HepG2 (cell line): ENCODE data around the gene MYORG. TPM values are rescaled to one million over a fixed set of nuclear protein-coding genes. Genes with fewer than 3 reads are reported as not detected.

Source experiments
- AHR ChIP-seq: IDR thresholded peaks from 2 replicates; pipeline ENCODE4 v1.6.1; 2018; ENCODE audit warnings: missing genetic modification reagents, missing compliant biosample characterization
- CBX2 ChIP-seq, 2 experiments: fragments of 200-600 bp in 1 of 2; sonication (generic); formaldehyde crosslinking in 1 of 2; IDR thresholded peaks; 2 replicates each; pipeline versions ENCODE4 v1.7.0 to v1.8.1; 2018 to 2022; ENCODE audit warnings: low read depth in 2 of 2, low read length in 1 of 2, mild to moderate bottlenecking in 1 of 2, missing genetic modification reagents in 1 of 2
- HIVEP1 ChIP-seq: sonication (generic); formaldehyde crosslinking; IDR thresholded peaks from 2 replicates; pipeline ENCODE4 v1.4.0; 2020; ENCODE audit warnings: mild to moderate bottlenecking, missing genetic modification reagents
- NFIB ChIP-seq: sonication (generic); formaldehyde crosslinking; IDR thresholded peaks from 2 replicates; pipeline ENCODE4 v1.9.0; 2021; ENCODE audit warnings: missing genetic modification reagents, mild to moderate bottlenecking, borderline replicate concordance
- PRPF4 ChIP-seq: fragments of 200-400 bp; formaldehyde crosslinking; IDR thresholded peaks from 2 replicates; pipeline ENCODE4 v1.6.1; 2016; ENCODE audit warnings: low read length, low read depth; ENCODE audit not compliant: poor library complexity, severe bottlenecking
- SMARCC2 ChIP-seq: fragments of 450-650 bp; IDR thresholded peaks from 2 replicates; pipeline ENCODE4 v1.6.1; 2017; ENCODE audit warnings: antibody characterized with exemption, mild to moderate bottlenecking
- ZBTB3 ChIP-seq: sonication (generic); formaldehyde crosslinking; IDR thresholded peaks from 2 replicates; pipeline ENCODE4 v1.4.0; 2020; ENCODE audit warnings: low read depth, mild to moderate bottlenecking, moderate library complexity, missing genetic modification reagents, borderline replicate concordance
- ZMYM3 ChIP-seq: sonication (generic); formaldehyde crosslinking; IDR thresholded peaks from 2 replicates; pipeline ENCODE4 v1.5.1; 2020; ENCODE audit warnings: mild to moderate bottlenecking, missing genetic modification reagents
- ZNF24 ChIP-seq: fragments of 450-650 bp; IDR thresholded peaks from 2 replicates; pipeline ENCODE4 v1.6.1; 2017; ENCODE audit warnings: antibody characterized with exemption, mild to moderate bottlenecking
- polyA plus RNA-seq, 8 experiments: library from polyadenylated mRNA; depleted of rRNA in 3 of 8; stranded (reverse) in 7 of 8; unstranded in 1 of 8; fragments of >200 nt; fragmentation: Illumina TruSeq in 4 of 8; extraction: Trizol in 4 of 8; gene quantifications; 2 replicates each; pipeline versions ENCODE4 v1.2.1 to v1.2.3, GENCODE V29; 2011 to 2016; ENCODE audit warnings: low read depth in 4 of 8, missing spikeins in 1 of 8, mixed read lengths in 1 of 8; ENCODE audit not compliant: insufficient read depth in 1 of 8
- total RNA-seq, 5 experiments: library from RNA; depleted of rRNA; stranded (reverse); fragments of >200 nt; fragmentation: Illumina TruSeq; extraction: Trizol; gene quantifications; 2 replicates each; pipeline ENCODE4 v1.2.3, GENCODE V29; 2016; ENCODE audit warnings: low read depth in 1 of 5
- TF ChIP-seq, protein P1 (sequence below): sonication (generic); formaldehyde crosslinking; IDR thresholded peaks from 2 replicates; pipeline ENCODE4 v1.8.0; 2022; ENCODE audit warnings: mild to moderate bottlenecking, missing genetic modification reagents
- TF ChIP-seq, protein P2 (sequence below): sonication (generic); formaldehyde crosslinking; IDR thresholded peaks from 2 replicates; pipeline ENCODE4 v1.5.1; 2020; ENCODE audit warnings: mild to moderate bottlenecking, moderate library complexity, missing genetic modification reagents
- TF ChIP-seq, protein P3 (sequence below): sonication (generic); formaldehyde crosslinking; IDR thresholded peaks from 2 replicates; pipeline ENCODE4 v1.9.0; 2022; ENCODE audit warnings: missing genetic modification reagents, mild to moderate bottlenecking, borderline replicate concordance
- TF ChIP-seq, protein P4 (sequence below): sonication (generic); formaldehyde crosslinking; IDR thresholded peaks from 2 replicates; pipeline ENCODE4 v1.8.0; 2022; ENCODE audit warnings: mild to moderate bottlenecking, missing genetic modification reagents; ENCODE audit not compliant: insufficient replicate concordance
- TF ChIP-seq, protein P5 (sequence below): sonication (generic); formaldehyde crosslinking; IDR thresholded peaks from 2 replicates; pipeline ENCODE4 v1.4.0; 2020; ENCODE audit warnings: mild to moderate bottlenecking, missing genetic modification reagents, borderline replicate concordance
- TF ChIP-seq, protein P6 (sequence below): sonication (generic); formaldehyde crosslinking; IDR thresholded peaks from 2 replicates; pipeline ENCODE4 v1.5.0; 2020; ENCODE audit warnings: missing genetic modification reagents

MYORG gene
- total and polyA plus RNA-seq, 2 of the 13 experiments (the other 11 are each of a cell fraction or from before 2014, with no cell fraction given), result 11.1 to 22.4 TPM

DNA sequence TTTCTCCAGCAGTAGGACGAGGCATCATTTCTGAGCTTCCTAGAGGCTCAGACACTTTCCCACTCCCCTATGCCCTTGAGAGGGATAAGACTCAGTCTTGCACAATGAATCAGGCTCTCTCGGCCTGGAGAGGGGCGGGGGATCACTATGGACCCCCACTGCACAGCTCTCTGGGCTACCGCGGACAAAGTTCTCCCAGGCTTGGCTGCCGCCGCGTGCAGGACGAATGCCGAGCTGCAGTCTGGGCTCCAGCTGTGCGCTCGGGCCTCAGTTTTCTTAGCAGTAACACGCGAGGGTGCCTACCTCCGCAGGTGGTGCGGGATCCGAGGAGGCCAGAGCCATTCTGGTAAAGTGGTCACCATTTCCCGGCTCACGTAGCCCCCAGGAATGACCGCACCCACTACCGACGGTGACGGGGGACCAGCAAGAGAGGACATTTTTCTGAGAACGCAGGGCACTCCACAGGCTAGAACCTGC is 3.4 kb upstream of the MYORG start (continued):
- TF ChIP-seq ZNF24 (no peak), PRPF4 (peak; percentile 62), AHR (CRISPR knock-in tag) (0 out of 2 replicates have a peak, but pooled peaks have one; percentile 17), SMARCC2 (no peak), CBX2 (IDR thresholded peaks at IDR 0.05; ENCODE audit: low read depth, low read length) (no peak), CBX2 (CRISPR knock-in tag; IDR thresholded peaks at IDR 0.05; ENCODE audit: low read depth) (no peak), NFIB (0 out of 2 replicates have a peak, but pooled peaks have one; percentile 34), HIVEP1 (CRISPR knock-in tag) (no peak), ZBTB3 (CRISPR knock-in tag) (0 out of 2 replicates have a peak, but pooled peaks have one; percentile 12), ZMYM3 (CRISPR knock-in tag) (no peak)
- TF ChIP-seq, protein P1, sequence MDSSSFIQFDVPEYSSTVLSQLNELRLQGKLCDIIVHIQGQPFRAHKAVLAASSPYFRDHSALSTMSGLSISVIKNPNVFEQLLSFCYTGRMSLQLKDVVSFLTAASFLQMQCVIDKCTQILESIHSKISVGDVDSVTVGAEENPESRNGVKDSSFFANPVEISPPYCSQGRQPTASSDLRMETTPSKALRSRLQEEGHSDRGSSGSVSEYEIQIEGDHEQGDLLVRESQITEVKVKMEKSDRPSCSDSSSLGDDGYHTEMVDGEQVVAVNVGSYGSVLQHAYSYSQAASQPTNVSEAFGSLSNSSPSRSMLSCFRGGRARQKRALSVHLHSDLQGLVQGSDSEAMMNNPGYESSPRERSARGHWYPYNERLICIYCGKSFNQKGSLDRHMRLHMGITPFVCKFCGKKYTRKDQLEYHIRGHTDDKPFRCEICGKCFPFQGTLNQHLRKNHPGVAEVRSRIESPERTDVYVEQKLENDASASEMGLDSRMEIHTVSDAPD, result peak; percentile 45; the same call in 1 of the 2 replicates
- TF ChIP-seq, protein P2, sequence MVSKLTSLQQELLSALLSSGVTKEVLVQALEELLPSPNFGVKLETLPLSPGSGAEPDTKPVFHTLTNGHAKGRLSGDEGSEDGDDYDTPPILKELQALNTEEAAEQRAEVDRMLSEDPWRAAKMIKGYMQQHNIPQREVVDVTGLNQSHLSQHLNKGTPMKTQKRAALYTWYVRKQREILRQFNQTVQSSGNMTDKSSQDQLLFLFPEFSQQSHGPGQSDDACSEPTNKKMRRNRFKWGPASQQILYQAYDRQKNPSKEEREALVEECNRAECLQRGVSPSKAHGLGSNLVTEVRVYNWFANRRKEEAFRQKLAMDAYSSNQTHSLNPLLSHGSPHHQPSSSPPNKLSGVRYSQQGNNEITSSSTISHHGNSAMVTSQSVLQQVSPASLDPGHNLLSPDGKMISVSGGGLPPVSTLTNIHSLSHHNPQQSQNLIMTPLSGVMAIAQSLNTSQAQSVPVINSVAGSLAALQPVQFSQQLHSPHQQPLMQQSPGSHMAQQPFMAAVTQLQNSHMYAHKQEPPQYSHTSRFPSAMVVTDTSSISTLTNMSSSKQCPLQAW (CRISPR knock-in tag), result no peak
- TF ChIP-seq, protein P3, sequence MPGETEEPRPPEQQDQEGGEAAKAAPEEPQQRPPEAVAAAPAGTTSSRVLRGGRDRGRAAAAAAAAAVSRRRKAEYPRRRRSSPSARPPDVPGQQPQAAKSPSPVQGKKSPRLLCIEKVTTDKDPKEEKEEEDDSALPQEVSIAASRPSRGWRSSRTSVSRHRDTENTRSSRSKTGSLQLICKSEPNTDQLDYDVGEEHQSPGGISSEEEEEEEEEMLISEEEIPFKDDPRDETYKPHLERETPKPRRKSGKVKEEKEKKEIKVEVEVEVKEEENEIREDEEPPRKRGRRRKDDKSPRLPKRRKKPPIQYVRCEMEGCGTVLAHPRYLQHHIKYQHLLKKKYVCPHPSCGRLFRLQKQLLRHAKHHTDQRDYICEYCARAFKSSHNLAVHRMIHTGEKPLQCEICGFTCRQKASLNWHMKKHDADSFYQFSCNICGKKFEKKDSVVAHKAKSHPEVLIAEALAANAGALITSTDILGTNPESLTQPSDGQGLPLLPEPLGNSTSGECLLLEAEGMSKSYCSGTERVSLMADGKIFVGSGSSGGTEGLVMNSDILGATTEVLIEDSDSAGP (CRISPR knock-in tag), result no peak
- TF ChIP-seq, protein P4, sequence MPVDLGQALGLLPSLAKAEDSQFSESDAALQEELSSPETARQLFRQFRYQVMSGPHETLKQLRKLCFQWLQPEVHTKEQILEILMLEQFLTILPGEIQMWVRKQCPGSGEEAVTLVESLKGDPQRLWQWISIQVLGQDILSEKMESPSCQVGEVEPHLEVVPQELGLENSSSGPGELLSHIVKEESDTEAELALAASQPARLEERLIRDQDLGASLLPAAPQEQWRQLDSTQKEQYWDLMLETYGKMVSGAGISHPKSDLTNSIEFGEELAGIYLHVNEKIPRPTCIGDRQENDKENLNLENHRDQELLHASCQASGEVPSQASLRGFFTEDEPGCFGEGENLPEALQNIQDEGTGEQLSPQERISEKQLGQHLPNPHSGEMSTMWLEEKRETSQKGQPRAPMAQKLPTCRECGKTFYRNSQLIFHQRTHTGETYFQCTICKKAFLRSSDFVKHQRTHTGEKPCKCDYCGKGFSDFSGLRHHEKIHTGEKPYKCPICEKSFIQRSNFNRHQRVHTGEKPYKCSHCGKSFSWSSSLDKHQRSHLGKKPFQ (CRISPR knock-in tag), result no peak
- TF ChIP-seq, protein P5, sequence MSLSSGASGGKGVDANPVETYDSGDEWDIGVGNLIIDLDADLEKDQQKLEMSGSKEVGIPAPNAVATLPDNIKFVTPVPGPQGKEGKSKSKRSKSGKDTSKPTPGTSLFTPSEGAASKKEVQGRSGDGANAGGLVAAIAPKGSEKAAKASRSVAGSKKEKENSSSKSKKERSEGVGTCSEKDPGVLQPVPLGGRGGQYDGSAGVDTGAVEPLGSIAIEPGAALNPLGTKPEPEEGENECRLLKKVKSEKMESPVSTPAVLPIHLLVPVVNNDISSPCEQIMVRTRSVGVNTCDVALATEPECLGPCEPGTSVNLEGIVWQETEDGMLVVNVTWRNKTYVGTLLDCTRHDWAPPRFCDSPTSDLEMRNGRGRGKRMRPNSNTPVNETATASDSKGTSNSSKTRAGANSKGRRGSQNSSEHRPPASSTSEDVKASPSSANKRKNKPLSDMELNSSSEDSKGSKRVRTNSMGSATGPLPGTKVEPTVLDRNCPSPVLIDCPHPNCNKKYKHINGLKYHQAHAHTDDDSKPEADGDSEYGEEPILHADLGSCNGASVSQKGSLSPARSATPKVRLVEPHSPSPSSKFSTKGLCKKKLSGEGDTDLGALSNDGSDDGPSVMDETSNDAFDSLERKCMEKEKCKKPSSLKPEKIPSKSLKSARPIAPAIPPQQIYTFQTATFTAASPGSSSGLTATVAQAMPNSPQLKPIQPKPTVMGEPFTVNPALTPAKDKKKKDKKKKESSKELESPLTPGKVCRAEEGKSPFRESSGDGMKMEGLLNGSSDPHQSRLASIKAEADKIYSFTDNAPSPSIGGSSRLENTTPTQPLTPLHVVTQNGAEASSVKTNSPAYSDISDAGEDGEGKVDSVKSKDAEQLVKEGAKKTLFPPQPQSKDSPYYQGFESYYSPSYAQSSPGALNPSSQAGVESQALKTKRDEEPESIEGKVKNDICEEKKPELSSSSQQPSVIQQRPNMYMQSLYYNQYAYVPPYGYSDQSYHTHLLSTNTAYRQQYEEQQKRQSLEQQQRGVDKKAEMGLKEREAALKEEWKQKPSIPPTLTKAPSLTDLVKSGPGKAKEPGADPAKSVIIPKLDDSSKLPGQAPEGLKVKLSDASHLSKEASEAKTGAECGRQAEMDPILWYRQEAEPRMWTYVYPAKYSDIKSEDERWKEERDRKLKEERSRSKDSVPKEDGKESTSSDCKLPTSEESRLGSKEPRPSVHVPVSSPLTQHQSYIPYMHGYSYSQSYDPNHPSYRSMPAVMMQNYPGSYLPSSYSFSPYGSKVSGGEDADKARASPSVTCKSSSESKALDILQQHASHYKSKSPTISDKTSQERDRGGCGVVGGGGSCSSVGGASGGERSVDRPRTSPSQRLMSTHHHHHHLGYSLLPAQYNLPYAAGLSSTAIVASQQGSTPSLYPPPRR (CRISPR knock-in tag), result no peak
- TF ChIP-seq, protein P6, sequence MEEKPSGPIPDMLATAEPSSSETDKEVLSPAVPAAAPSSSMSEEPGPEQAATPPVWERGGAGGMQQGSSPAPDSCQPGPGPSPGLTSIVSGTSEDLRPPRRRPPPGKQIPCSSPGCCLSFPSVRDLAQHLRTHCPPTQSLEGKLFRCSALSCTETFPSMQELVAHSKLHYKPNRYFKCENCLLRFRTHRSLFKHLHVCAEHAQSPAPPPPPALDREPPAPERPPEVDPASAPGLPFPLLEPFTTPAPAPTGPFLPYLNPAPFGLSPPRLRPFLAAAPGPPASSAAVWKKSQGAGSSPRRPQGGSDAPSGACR (CRISPR knock-in tag), result no peak
